ENCODE results near the gene SEM1. TPM values are rescaled to one million over a fixed set of nuclear protein-coding genes. Genes with fewer than 3 reads are reported as not detected.
"Not testable (repeated sequence)": the region's sequence is repeated elsewhere in the genome, so short reads cannot be mapped to it uniquely, and the experiment has no call there.

Gene SEM1
- total RNA-seq (10 to 100 TPM; 41.4 to 61.4 (median 51.8) TPM), polyA plus RNA-seq (100 to 1,000 TPM in 1 of 2 donors, 10 to 100 TPM in 1; 86.2 to 176 TPM)
- long read RNA-seq, donor 1, transcript SEM1-201 (3 exons, 1,314 nt), result major isoform, 56 of 68 reads
- long read RNA-seq, donor 1, transcript SEM1-209 (2 exons, 2,773 nt), result minor isoform, 5 of 68 reads
- long read RNA-seq, donor 1, partial matches to known transcripts, result 2 of 68 reads
- long read RNA-seq, donor 1, other reads (novel, unspliced or antisense), result 5 of 68 reads
- long read RNA-seq, donor 2, transcript SEM1-201 (3 exons, 1,314 nt), result major isoform, 72 of 91 reads
- long read RNA-seq, donor 2, partial matches to known transcripts, result 0 of 91 reads
- long read RNA-seq, donor 2, other reads (novel, unspliced or antisense), result 14 of 91 reads
- long read RNA-seq, donor 3, transcript SEM1-201 (3 exons, 1,314 nt), result major isoform, 10 of 21 reads
- long read RNA-seq, donor 3, partial matches to known transcripts, result 3 of 21 reads
- long read RNA-seq, donor 3, other reads (novel, unspliced or antisense), result 6 of 21 reads

GRCh38 chr7:96709381-96710228, at the start of gene SEM1:
Gene SEM1 (minus strand): TSS chr7:96709846. CDS start chr7:96709763, 83 bp downstream.
- H3K27ac ChIP-seq, result peak within 1 kb of the TSS; percentile 70 to 94 (median 88)
- ATAC-seq (peak; percentile 99 to 100 (median 100)), DNase-seq (peak; percentile 84 to 91)
- H3K4me1 ChIP-seq, result peaks cover 5 to 34% (median 26%) of the 10 kb centered on the region in 9 donors
- peak within 1 kb of the TSS; percentile 66 to 96 (median 84) for H3K4me3 ChIP-seq
- peaks cover 0 to under 1% (median 0%) of the 10 kb centered on the region in 7 donors for H3K27me3 ChIP-seq
- intact Hi-C loops (cut with DNase I), result loop anchor here in 4 of 10 donors (5.0 to 10.0 kb wide), 2 partner anchors 295 to 387 kb away; partner anchors contain the start of gene SLC25A13 (in 2 of the 4)
- 1% methylated on average over 46 of the region's 46 CpGs for WGBS, 2 donors
- H3K36me3 ChIP-seq, result peaks cover 0 to 26% (median 0%) of the 10 kb centered on the region in 9 donors
- peaks cover 0 to 15% (median 0%) of the 10 kb centered on the region in 11 donors for H3K9me3 ChIP-seq
- TF ChIP-seq, protein P1, sequence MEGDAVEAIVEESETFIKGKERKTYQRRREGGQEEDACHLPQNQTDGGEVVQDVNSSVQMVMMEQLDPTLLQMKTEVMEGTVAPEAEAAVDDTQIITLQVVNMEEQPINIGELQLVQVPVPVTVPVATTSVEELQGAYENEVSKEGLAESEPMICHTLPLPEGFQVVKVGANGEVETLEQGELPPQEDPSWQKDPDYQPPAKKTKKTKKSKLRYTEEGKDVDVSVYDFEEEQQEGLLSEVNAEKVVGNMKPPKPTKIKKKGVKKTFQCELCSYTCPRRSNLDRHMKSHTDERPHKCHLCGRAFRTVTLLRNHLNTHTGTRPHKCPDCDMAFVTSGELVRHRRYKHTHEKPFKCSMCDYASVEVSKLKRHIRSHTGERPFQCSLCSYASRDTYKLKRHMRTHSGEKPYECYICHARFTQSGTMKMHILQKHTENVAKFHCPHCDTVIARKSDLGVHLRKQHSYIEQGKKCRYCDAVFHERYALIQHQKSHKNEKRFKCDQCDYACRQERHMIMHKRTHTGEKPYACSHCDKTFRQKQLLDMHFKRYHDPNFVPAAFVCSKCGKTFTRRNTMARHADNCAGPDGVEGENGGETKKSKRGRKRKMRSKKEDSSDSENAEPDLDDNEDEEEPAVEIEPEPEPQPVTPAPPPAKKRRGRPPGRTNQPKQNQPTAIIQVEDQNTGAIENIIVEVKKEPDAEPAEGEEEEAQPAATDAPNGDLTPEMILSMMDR (IDR thresholded peaks at IDR 0.05), result no peak

GRCh38 chr7:96757880-96758279, 48.2 kb upstream of the SEM1 start:
- not testable (repeated sequence) for ATAC-seq

DNA sequence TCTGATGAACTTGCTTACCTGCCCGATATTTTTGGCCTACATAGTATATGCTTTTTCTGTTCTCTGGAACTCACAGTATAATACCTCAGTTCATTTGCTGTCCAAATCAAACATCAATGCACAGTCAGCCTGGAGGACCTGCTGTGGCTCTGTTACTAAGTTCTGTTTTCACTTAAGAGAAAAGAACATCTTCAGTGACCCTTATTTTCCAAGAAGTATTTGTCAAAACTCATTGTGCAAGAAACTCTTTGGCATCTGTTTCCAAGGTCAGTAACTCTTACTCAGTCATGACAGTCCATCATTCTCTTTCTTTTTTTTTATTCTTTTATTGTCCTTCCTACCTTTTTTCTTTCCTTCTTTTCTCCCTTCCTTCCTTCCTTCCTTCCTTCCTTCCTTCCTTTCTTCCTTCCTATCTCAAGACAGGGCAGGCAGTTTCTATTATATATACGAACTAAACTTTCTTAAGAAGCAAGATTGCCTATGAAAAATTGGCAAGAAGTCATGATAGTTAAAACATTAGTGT, 37.8 kb upstream of the SEM1 start:
- Histone ChIP-seq H3K27ac (no peak overlapping the region), H3K4me1 (no peaks in the 10 kb centered on the region), H3K27me3 (peaks cover 0 to 11% (median 5%) of the 10 kb centered on the region in 7 donors), H3K36me3 (no peaks in the 10 kb centered on the region), H3K4me3 (no peak overlapping the region), H3K9me3 (peaks cover 0 to 9% (median 0%) of the 10 kb centered on the region in 11 donors)
- intact Hi-C loops (cut with DNase I), result no loop called here
- ATAC-seq, result no peak
- no peak for DNase-seq
- TF ChIP-seq, protein P1 (IDR thresholded peaks at IDR 0.05), result no peak
- 65 to 72% methylated on average over 2 of the region's 2 CpGs for WGBS, 2 donors

More at GRCh38 chr7:96757880-96758279, 48.2 kb upstream of the SEM1 start:
- H3K27ac ChIP-seq; intact Hi-C loops (cut with DNase I); H3K36me3 ChIP-seq; H3K4me3 ChIP-seq; DNase-seq; H3K4me1 ChIP-seq; H3K27me3 ChIP-seq: not testable (repeated sequence)
- H3K9me3 ChIP-seq, result peaks cover 0 to 13% (median 0%) of the 10 kb centered on the region in 11 donors
- WGBS, 2 donors, result 61 to 63% methylated on average over 1 of the region's 1 CpG

DNA sequence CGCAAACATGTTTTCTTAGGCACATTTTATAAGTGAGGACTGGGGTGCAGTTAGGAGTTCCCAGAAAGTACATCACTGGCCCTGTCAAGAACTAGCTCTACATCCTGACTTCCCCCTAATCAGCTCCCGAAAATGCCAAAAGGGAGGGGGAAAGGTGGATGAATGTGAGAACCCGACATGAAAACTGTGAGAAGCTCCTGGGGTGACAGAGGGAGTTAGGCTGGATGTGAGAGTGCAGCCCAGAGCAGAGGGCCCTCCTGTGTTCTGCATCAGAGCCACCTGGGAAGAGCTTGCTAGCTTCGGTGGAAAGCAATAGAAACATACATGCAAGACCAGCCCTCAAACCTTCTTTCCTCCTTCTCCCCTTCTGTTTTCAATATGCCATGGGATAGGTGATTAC, 30.5 kb upstream of the SEM1 start:
- Histone ChIP-seq H3K27ac (no peak overlapping the region), H3K4me3 (no peak overlapping the region), H3K9me3 (no peaks in the 10 kb centered on the region), H3K36me3 (no peaks in the 10 kb centered on the region), H3K4me1 (no peaks in the 10 kb centered on the region), H3K27me3 (peaks cover 0 to 50% (median 23%) of the 10 kb centered on the region in 7 donors)
- ATAC-seq (no peak), DNase-seq (no peak)
- 28 to 33% methylated on average over 4 of the region's 4 CpGs for whole genome bisulfite sequencing, 2 donors
- intact Hi-C loops (cut with DNase I), result no loop called here
- TF ChIP-seq, protein P1 (IDR thresholded peaks at IDR 0.05), result no peak

Data from heart right ventricle (tissue), 16 donors.